NCI-H187 treated with DMSO at 0.1 percent for 48 hours (cell line): ENCODE data around the gene BCAS3.

Experiments used
- DNase-seq: peaks from one replicate; lab custom pipeline; 2025; lab: John Stamatoyannopoulos, UW

Gene BCAS3

GRCh38 chr17:61289408-61290385 lies 612.0 kb downstream of the BCAS3 start:
- DNase-seq: no peak

GRCh38 chr17:61291451-61292285 lies 614.0 kb downstream of the BCAS3 start:
- DNase-seq: no peak

GRCh38 chr17:61294286-61294685 lies 616.6 kb downstream of the BCAS3 start:
- no peak for DNase-seq

- no peak for DNase-seq
These were observed 617.1 kb downstream of the BCAS3 start for GRCh38 chr17:61294777-61295176.

- DNase-seq: no peak
These were observed 618.4 kb downstream of the BCAS3 start for GRCh38 chr17:61296058-61296457.

- DNase-seq: no peak
These were observed 622.2 kb downstream of the BCAS3 start for GRCh38 chr17:61299517-61300513.

GRCh38 chr17:61302953-61303816 lies 625.5 kb downstream of the BCAS3 start:
- DNase-seq: no peak

GRCh38 chr17:61303817-61304096 lies 626.1 kb downstream of the BCAS3 start:
- DNase-seq: no peak

- DNase-seq: no peak
These were observed 627.4 kb downstream of the BCAS3 start for GRCh38 chr17:61305024-61305423.

- DNase-seq: no peak
These were observed 628.4 kb downstream of the BCAS3 start for GRCh38 chr17:61306003-61306402.

GRCh38 chr17:61307905-61308886 lies 630.5 kb downstream of the BCAS3 start:
- no peak for DNase-seq

- DNase-seq: no peak
These were observed 632.0 kb downstream of the BCAS3 start for GRCh38 chr17:61309362-61310256.

- no peak for DNase-seq
These were observed 632.9 kb downstream of the BCAS3 start for GRCh38 chr17:61310590-61310989.

- DNase-seq: peak; percentile 2
These were observed 635.0 kb downstream of the BCAS3 start for GRCh38 chr17:61312406-61313295.

- DNase-seq: no peak
These were observed 636.0 kb downstream of the BCAS3 start for GRCh38 chr17:61313461-61314326.

- no peak for DNase-seq
These were observed 636.9 kb downstream of the BCAS3 start for GRCh38 chr17:61314368-61315078.
